Measurements from ENCODE around the gene AHCYL1. TPM values are rescaled to one million over a fixed set of nuclear protein-coding genes. Genes with fewer than 3 reads are reported as not detected.
A peak's percentile ranks its signal among the peaks of the same experiment; 100 is the strongest.

The AHCYL1 gene
- total and polyA plus RNA-seq, 8 donors, result 29.8 to 85.5 (median 50.1) TPM

DNA sequence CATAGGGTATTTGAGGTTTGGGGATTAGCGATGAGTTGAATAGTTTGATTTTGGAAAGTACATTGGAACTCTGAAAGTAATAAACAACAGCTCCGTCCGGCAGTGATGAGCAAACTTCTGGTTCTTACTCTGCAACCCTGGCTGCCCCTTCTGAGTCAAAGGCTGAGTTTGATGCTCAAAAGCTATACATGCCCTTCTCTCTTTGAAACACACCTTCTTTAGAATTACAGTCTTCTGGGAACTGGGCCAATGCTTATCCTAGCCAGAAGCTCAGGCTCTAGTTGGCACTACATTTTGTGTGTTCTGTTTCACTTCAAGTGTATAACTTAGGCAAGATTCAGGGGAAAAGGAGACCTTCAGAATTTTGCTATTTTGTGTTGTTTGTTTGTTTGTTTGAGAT, 9.3 kb downstream of the AHCYL1 start:
- Histone ChIP-seq H3K9me3 (no peaks in the 10 kb centered on the region), H3K27ac (no peak overlapping the region), H3K4me1 (peaks cover 23 to 47% (median 44%) of the 10 kb centered on the region in 3 donors), H3K27me3 (no peaks in the 10 kb centered on the region), H3K4me3 (no peak overlapping the region), H3K36me3 (no peaks in the 10 kb centered on the region)
- no peak for DNase-seq
- TF ChIP-seq, protein P1, sequence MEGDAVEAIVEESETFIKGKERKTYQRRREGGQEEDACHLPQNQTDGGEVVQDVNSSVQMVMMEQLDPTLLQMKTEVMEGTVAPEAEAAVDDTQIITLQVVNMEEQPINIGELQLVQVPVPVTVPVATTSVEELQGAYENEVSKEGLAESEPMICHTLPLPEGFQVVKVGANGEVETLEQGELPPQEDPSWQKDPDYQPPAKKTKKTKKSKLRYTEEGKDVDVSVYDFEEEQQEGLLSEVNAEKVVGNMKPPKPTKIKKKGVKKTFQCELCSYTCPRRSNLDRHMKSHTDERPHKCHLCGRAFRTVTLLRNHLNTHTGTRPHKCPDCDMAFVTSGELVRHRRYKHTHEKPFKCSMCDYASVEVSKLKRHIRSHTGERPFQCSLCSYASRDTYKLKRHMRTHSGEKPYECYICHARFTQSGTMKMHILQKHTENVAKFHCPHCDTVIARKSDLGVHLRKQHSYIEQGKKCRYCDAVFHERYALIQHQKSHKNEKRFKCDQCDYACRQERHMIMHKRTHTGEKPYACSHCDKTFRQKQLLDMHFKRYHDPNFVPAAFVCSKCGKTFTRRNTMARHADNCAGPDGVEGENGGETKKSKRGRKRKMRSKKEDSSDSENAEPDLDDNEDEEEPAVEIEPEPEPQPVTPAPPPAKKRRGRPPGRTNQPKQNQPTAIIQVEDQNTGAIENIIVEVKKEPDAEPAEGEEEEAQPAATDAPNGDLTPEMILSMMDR (IDR thresholded peaks at IDR 0.05), result no peak
- ATAC-seq, result peak; percentile 30 to 57 (median 50)
- FAIRE-seq, result no peak
- intact Hi-C loops (cut with DNase I), result no loop called here
- 48 to 53% methylated on average over 3 of the region's 3 CpGs for WGBS, 2 donors

DNA sequence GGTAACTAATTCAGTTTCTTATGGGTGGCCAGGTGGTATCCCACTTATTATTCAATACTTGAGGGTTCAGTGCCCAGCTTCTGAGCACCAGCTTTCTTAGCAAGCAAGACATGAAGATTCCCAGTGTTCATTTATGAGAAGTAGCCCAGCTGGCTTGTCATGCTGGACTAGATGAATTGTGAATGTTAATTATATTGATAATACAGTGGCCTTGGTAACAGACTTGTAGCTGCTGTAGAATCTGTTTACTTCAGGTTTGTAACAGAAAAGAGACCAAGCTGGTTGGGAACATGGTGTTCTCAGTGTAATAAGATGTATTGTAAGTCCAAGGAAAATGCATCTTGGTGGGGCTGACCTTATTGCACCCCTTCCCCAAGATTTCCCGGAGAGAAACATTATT, 10.1 kb downstream of the AHCYL1 start:
- Histone ChIP-seq H3K4me1 (peaks cover 23 to 46% (median 40%) of the 10 kb centered on the region in 3 donors), H3K27ac (peak overlapping the region in 1 of 4 donors; percentile 10), H3K36me3 (no peaks in the 10 kb centered on the region), H3K9me3 (no peaks in the 10 kb centered on the region), H3K27me3 (no peaks in the 10 kb centered on the region), H3K4me3 (no peak overlapping the region)
- TF ChIP-seq, protein P1 (IDR thresholded peaks at IDR 0.05), result no peak
- peak in 2 of 4 donors; percentile 29 to 50 for ATAC-seq
- intact Hi-C loops (cut with DNase I), result no loop called here
- FAIRE-seq, result no peak
- 10 to 18% methylated on average over 1 of the region's 1 CpG for WGBS, 2 donors
- DNase-seq, result no peak

DNA sequence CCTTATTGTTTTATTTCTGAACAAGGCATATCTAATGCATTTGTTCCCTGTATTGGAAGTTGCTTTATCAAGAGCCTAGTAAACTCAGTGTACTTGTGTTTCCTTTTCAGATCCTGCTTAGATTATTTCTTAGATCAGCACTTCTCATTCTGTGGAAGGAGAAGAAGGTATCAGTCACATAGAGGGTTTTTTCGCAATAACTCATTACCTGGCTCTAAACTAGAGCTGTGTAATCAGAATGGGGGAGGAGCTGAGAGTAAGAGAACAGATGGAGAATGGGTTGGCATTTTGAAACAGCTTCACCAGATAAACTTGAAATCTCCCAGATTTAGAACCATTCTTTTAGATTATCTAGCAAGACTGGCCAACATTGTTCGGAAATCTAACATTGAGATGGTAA, 11.0 kb downstream of the AHCYL1 start:
- Histone ChIP-seq H3K27me3 (no peaks in the 10 kb centered on the region), H3K4me3 (no peak overlapping the region), H3K4me1 (peaks cover 19 to 37% (median 31%) of the 10 kb centered on the region in 3 donors), H3K27ac (no peak overlapping the region), H3K9me3 (no peaks in the 10 kb centered on the region), H3K36me3 (no peaks in the 10 kb centered on the region)
- FAIRE-seq, result no peak
- intact Hi-C loops (cut with DNase I), result no loop called here
- no peak for DNase-seq
- WGBS, 2 donors, result 61 to 77% methylated on average over 2 of the region's 2 CpGs
- peak in 2 of 4 donors; percentile 33 to 46 for ATAC-seq
- TF ChIP-seq, protein P1 (IDR thresholded peaks at IDR 0.05), result no peak

DNA sequence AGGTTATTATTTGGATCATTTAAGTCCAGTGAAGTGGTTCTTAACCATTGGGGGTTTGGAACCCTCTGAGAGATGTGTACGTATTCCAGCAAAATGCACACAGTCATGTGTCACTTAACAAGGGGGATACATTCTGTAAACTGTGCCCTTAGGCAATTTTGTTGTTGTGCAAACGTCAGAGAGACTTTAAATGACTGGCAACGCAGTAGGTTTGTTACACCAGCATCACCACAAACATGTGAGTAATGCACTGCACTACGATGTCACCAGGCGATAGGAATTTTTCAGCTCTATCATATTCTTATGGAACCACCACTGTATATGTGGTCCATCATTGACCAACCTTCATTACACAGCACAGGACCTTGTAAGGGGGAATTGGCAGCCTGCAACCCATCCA, 11.9 kb downstream of the AHCYL1 start:
- TF ChIP-seq, protein P1 (IDR thresholded peaks at IDR 0.05), result no peak

DNA sequence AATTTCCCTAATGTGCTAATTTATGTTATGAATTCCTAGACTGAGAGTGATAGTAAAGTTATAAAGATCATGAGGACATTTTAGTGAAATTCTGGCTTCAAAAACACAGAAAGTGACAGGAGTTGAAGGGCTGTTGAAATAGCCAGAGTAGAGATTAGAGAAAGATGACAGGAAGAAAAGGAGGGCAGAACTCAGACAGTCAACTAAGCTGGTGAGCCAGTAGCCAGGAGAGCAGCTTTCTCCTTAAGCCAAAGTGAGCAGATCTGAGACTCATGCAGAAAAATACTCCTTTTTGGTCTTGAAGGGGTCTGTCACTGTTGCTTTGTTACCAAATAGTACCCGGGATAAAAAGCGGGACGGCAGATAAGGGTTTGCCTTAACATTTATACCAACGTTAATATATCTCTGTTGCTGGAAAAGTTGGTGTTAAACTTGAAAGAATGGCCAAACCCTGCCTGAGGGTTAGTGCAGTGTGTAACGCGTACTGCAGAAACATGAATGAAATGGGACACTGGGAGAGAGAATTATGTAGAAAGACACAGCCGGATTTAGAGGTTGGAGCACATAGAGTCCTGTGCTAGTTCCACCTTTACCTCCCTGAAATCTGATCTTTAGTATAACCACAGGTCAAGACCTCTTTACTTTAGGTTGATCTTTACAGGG, 12.8 kb downstream of the AHCYL1 start:
- Histone ChIP-seq H3K4me3 (no peak overlapping the region), H3K27me3 (no peaks in the 10 kb centered on the region), H3K4me1 (peaks cover 19 to 30% (median 26%) of the 10 kb centered on the region in 3 donors), H3K27ac (no peak overlapping the region), H3K36me3 (no peaks in the 10 kb centered on the region), H3K9me3 (no peaks in the 10 kb centered on the region)
- TF ChIP-seq, protein P1 (IDR thresholded peaks at IDR 0.05), result no peak
- WGBS, 2 donors, result 30 to 33% methylated on average over 7 of the region's 7 CpGs
- no peak for FAIRE-seq
- intact Hi-C loops (cut with DNase I), result no loop called here
- peak in 1 of 4 donors; percentile 16 for ATAC-seq
- DNase-seq, result no peak

More for the DNA sequence above, 11.9 kb downstream of the AHCYL1 start:
- intact Hi-C loops (cut with DNase I), result no loop called here
- H3K27me3 ChIP-seq, result no peaks in the 10 kb centered on the region
- no peaks in the 10 kb centered on the region for H3K36me3 ChIP-seq
- no peak for DNase-seq
- H3K27ac ChIP-seq, result no peak overlapping the region
- WGBS, 2 donors, result 89 to 90% methylated on average over 5 of the region's 5 CpGs
- H3K4me1 ChIP-seq, result peaks cover 19 to 30% (median 26%) of the 10 kb centered on the region in 3 donors
- H3K9me3 ChIP-seq, result no peaks in the 10 kb centered on the region
- H3K4me3 ChIP-seq, result no peak overlapping the region
- no peak for ATAC-seq
- no peak for FAIRE-seq
